ENCODE data around the gene HSD11B2. TPM values are rescaled to one million over a fixed set of nuclear protein-coding genes. Genes with fewer than 3 reads are reported as not detected.
A peak's percentile ranks its signal among the peaks of the same experiment; 100 is the strongest.

The HSD11B2 gene
- total and polyA plus RNA-seq, 4 donors, result 0.51 to 6.7 (median 2.2) TPM

- no peak overlapping the region for H3K27ac ChIP-seq (ENCODE audit: low read depth in 1 of 2, low read length in 2 of 2)
- no peak for DNase-seq (ENCODE audit: low spot score)
- no peaks in the 10 kb centered on the region for H3K9me3 ChIP-seq (ENCODE audit: control insufficient read depth in 4 of 4, low read length in 3 of 4)
- no peaks in the 10 kb centered on the region for H3K27me3 ChIP-seq (ENCODE audit: control insufficient read depth in 4 of 4, insufficient read depth in 4 of 4, low read length in 3 of 4)
- H3K4me1 ChIP-seq (ENCODE audit: control insufficient read depth in 4 of 4, insufficient read depth in 4 of 4, low read length in 3 of 4), result peaks cover 10 to 61% (median 41%) of the 10 kb centered on the region in 4 donors
- 84% methylated on average over 8 of the region's 8 CpGs for WGBS
- peaks cover 0 to 2% (median 0%) of the 10 kb centered on the region in 4 donors for H3K36me3 ChIP-seq (ENCODE audit: control insufficient read depth in 4 of 4, insufficient read depth in 3 of 4, low read depth in 1 of 4, low read length in 3 of 4)
- H3K9ac ChIP-seq (ENCODE audit: low read depth in 1 of 2, low read length in 2 of 2), result no peak overlapping the region
- peak; percentile 29 to 73 for TF ChIP-seq HNF4A (conservative IDR thresholded peaks at IDR 0.05)
- TF ChIP-seq FOXA2 (IDR thresholded peaks at IDR 0.05), result peak; percentile 34
- peak in 1 of 2 donors; percentile 9 for TF ChIP-seq RXRA (IDR thresholded peaks at IDR 0.05)
- no peak for TF ChIP-seq FOXA1 (IDR thresholded peaks at IDR 0.05)
- peak; percentile 37 for TF ChIP-seq SP1 (IDR thresholded peaks at IDR 0.05)
- no peak for TF ChIP-seq REST (IDR thresholded peaks at IDR 0.05)
- no peak for TF ChIP-seq GABPA (IDR thresholded peaks at IDR 0.05 in 1 of 2, conservative IDR thresholded peaks at IDR 0.05 in 1 of 2)
- TF ChIP-seq, protein P1, sequence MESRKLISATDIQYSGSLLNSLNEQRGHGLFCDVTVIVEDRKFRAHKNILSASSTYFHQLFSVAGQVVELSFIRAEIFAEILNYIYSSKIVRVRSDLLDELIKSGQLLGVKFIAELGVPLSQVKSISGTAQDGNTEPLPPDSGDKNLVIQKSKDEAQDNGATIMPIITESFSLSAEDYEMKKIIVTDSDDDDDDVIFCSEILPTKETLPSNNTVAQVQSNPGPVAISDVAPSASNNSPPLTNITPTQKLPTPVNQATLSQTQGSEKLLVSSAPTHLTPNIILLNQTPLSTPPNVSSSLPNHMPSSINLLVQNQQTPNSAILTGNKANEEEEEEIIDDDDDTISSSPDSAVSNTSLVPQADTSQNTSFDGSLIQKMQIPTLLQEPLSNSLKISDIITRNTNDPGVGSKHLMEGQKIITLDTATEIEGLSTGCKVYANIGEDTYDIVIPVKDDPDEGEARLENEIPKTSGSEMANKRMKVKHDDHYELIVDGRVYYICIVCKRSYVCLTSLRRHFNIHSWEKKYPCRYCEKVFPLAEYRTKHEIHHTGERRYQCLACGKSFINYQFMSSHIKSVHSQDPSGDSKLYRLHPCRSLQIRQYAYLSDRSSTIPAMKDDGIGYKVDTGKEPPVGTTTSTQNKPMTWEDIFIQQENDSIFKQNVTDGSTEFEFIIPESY (IDR thresholded peaks at IDR 0.05), result no peak
- H3K4me3 ChIP-seq (ENCODE audit: low read depth in 1 of 3, low read length in 3 of 3), result no peak overlapping the region
These were observed 47.1 kb downstream of the HSD11B2 start for GRCh38 chr16:67477960-67478554.

GRCh38 chr16:67480833-67481560 is 50.1 kb downstream of the HSD11B2 start, which contains the start of gene ATP6V0D1:
ATP6V0D1 (minus strand) TSS chr16:67481157; CDS start chr16:67481086, 71 bp downstream.
- Histone ChIP-seq H3K27me3 (ENCODE audit: control insufficient read depth in 4 of 4, insufficient read depth in 4 of 4, low read length in 3 of 4) (no peaks in the 10 kb centered on the region), H3K4me1 (ENCODE audit: control insufficient read depth in 4 of 4, insufficient read depth in 4 of 4, low read length in 3 of 4) (peaks cover 10 to 55% (median 44%) of the 10 kb centered on the region in 4 donors), H3K27ac (ENCODE audit: low read depth in 1 of 2, low read length in 2 of 2) (peak within 1 kb of the TSS; percentile 85 to 93), H3K4me3 (ENCODE audit: low read depth in 1 of 3, low read length in 3 of 3) (peak within 1 kb of the TSS; percentile 70 to 98 (median 87)), H3K9me3 (ENCODE audit: control insufficient read depth in 4 of 4, low read length in 3 of 4) (no peaks in the 10 kb centered on the region), H3K36me3 (ENCODE audit: control insufficient read depth in 4 of 4, insufficient read depth in 3 of 4, low read depth in 1 of 4, low read length in 3 of 4) (peaks cover 0 to 7% (median 1%) of the 10 kb centered on the region in 4 donors), H3K9ac (ENCODE audit: low read depth in 1 of 2, low read length in 2 of 2) (peak within 1 kb of the TSS; percentile 81 to 88)
- WGBS, result under 1% methylated on average over 57 of the region's 57 CpGs
- DNase-seq (ENCODE audit: low spot score), result peak; percentile 100
- TF ChIP-seq, protein P2, sequence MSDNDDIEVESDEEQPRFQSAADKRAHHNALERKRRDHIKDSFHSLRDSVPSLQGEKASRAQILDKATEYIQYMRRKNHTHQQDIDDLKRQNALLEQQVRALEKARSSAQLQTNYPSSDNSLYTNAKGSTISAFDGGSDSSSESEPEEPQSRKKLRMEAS (IDR thresholded peaks at IDR 0.05), result peak; percentile 78
- TF ChIP-seq EGR1 (IDR thresholded peaks at IDR 0.05; ENCODE audit: low read depth in 2 of 2), result peak; percentile 60 to 77
- peak; percentile 69 for TF ChIP-seq REST (IDR thresholded peaks at IDR 0.05)
- TF ChIP-seq, protein P1 (IDR thresholded peaks at IDR 0.05), result peak; percentile 65
- no peak for TF ChIP-seq NR2F2 (IDR thresholded peaks at IDR 0.05)
- peak; percentile 77 to 83 for TF ChIP-seq RAD21 (IDR thresholded peaks at IDR 0.05)
- peak; percentile 22 for TF ChIP-seq FOXA2 (IDR thresholded peaks at IDR 0.05)
- TF ChIP-seq GABPA (IDR thresholded peaks at IDR 0.05 in 1 of 2, conservative IDR thresholded peaks at IDR 0.05 in 1 of 2), result peak; percentile 14 to 88
- peak; percentile 89 for TF ChIP-seq TAF1 (conservative IDR thresholded peaks at IDR 0.05)
- TF ChIP-seq, protein P3, sequence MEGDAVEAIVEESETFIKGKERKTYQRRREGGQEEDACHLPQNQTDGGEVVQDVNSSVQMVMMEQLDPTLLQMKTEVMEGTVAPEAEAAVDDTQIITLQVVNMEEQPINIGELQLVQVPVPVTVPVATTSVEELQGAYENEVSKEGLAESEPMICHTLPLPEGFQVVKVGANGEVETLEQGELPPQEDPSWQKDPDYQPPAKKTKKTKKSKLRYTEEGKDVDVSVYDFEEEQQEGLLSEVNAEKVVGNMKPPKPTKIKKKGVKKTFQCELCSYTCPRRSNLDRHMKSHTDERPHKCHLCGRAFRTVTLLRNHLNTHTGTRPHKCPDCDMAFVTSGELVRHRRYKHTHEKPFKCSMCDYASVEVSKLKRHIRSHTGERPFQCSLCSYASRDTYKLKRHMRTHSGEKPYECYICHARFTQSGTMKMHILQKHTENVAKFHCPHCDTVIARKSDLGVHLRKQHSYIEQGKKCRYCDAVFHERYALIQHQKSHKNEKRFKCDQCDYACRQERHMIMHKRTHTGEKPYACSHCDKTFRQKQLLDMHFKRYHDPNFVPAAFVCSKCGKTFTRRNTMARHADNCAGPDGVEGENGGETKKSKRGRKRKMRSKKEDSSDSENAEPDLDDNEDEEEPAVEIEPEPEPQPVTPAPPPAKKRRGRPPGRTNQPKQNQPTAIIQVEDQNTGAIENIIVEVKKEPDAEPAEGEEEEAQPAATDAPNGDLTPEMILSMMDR (IDR thresholded peaks at IDR 0.05; ENCODE audit: low read depth, low read length, missing input control), result peak; percentile 83
- TF ChIP-seq YY1 (IDR thresholded peaks at IDR 0.05), result peak; percentile 82
- peak; percentile 54 for TF ChIP-seq FOXA1 (IDR thresholded peaks at IDR 0.05)
- no peak for TF ChIP-seq HNF4A (conservative IDR thresholded peaks at IDR 0.05)
- no peak for TF ChIP-seq HNF4G (IDR thresholded peaks at IDR 0.05)
